NCI-H1092 treated with DMSO at 0.1 percent for 48 hours (cell line): Measurements from ENCODE around the gene DDIT3.
A peak's percentile ranks its signal among the peaks of the same experiment; 100 is the strongest.
"Not testable (repeated sequence)": the region's sequence is repeated elsewhere in the genome, so short reads cannot be mapped to it uniquely, and the experiment has no call there.

Experiments used
- DNase-seq: peaks from one replicate; lab custom pipeline; 2025; lab: John Stamatoyannopoulos, UW

The DDIT3 gene

GRCh38 chr12:57525615-57526383 is 5.5 kb upstream of the DDIT3 start:
- DNase-seq = no peak

GRCh38 chr12:57524814-57525614 is 4.7 kb upstream of the DDIT3 start:
- no peak for DNase-seq

- no peak for DNase-seq
These were observed 3.6 kb upstream of the DDIT3 start for GRCh38 chr12:57523706-57524614.

- no peak for DNase-seq
These were observed 2.8 kb upstream of the DDIT3 start for GRCh38 chr12:57522887-57523705.

GRCh38 chr12:57522011-57522886 is 1.9 kb upstream of the DDIT3 start, which contains the start of gene MBD6:
Gene MBD6, plus strand, starts transcription at chr12:57522824. Its CDS starts 1,480 bp downstream, at chr12:57524304.
- DNase-seq = peak; percentile 71

- no peak for DNase-seq
These were observed 1.3 kb upstream of the DDIT3 start for GRCh38 chr12:57521525-57522010.

GRCh38 chr12:57519796-57520052 is 590 bp downstream of the DDIT3 start:
- DNase-seq = peak; percentile 19

- DNase-seq = no peak
These were observed 1.2 kb downstream of the DDIT3 start for GRCh38 chr12:57518920-57519795.

- DNase-seq = no peak
These were observed 2.0 kb downstream of the DDIT3 start for GRCh38 chr12:57518176-57518919.

GRCh38 chr12:57517718-57518117 is 2.6 kb downstream of the DDIT3 start:
- DNase-seq = not testable (repeated sequence)

GRCh38 chr12:57517187-57517586 is 3.1 kb downstream of the DDIT3 start:
- DNase-seq = no peak

GRCh38 chr12:57516617-57517153 is 3.6 kb downstream of the DDIT3 start:
- DNase-seq = no peak

GRCh38 chr12:57515934-57516541 is 4.3 kb downstream of the DDIT3 start:
- no peak for DNase-seq

- DNase-seq = no peak
These were observed 4.8 kb downstream of the DDIT3 start for GRCh38 chr12:57515408-57515933.

- no peak for DNase-seq
These were observed 5.5 kb downstream of the DDIT3 start for GRCh38 chr12:57514720-57515407.

GRCh38 chr12:57514246-57514645 is 6.1 kb downstream of the DDIT3 start:
- not testable (repeated sequence) for DNase-seq

GRCh38 chr12:57513677-57514076 is 6.6 kb downstream of the DDIT3 start:
- DNase-seq = not testable (repeated sequence)
